Measurements from ENCODE around the gene TMEM129.

TMEM129 gene

DNA sequence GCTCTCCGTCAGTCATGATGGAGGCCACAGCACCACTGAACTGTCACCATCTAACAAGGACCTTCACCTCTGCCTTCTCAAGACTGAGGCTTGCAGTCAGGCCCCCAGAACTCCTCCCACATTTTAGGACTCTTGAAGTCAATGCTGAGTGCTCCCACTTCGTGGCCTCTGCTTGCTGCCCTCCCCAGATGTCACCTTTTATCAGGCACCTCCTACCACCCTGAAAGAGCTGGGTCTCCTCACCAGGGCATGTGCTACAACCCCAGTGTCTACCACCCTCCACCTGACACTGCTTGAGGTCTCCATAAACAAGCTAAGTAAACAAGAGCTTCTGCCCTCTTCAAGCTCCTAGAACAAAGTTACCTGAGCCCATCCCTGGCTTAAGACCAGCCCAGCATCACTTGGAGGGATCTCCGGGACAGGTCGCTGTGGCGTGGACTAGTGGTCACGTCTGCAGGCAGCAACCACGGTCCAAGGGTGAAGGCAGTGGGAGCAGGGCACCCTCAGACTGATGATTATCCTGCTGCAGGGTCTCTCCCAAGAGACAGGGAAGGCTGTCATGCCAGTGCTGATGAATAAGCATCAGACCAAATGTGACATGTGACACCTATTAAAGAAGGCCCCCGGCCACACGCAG is 29.3 kb downstream of the TMEM129 start:
- Mint-ChIP-seq H3K9me3 (no peaks in the 10 kb centered on the region), H3K4me1 (peaks cover 3% of the 10 kb centered on the region), H3K27ac (no peak overlapping the region), H3K4me3 (no peak overlapping the region), H3K36me3 (peaks cover 15% of the 10 kb centered on the region), H3K27me3 (no peaks in the 10 kb centered on the region)
- no peak for ATAC-seq (ENCODE audit: low read depth)
- no peak for DNase-seq (ENCODE audit: low spot score in 2 of 2)

DNA sequence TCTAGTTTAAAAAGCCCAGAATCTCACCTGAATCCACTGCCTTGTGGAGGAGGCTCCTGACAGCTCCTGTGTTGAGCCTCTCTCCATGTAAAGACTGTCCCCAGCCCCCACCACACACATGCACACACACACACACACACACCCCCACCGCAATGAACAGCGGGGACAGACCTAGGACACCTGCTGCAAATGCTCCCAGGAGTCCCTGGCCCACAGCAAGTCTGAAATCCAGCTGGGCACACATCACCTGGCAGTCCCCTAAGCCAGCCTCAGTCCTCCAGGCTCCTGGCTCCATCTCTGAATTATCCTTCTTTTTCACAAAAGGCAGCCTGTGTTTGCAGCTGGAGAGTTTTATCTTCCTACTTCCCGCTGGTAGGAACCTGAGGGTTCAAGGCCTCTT is 30.4 kb downstream of the TMEM129 start:
- ATAC-seq (ENCODE audit: low read depth) (no peak), DNase-seq (ENCODE audit: low spot score in 2 of 2) (no peak)
- H3K36me3 Mint-ChIP-seq = peaks cover 10% of the 10 kb centered on the region
- H3K4me1 Mint-ChIP-seq = peaks cover 3% of the 10 kb centered on the region
- H3K27me3 Mint-ChIP-seq = no peaks in the 10 kb centered on the region
- no peaks in the 10 kb centered on the region for H3K9me3 Mint-ChIP-seq
- H3K4me3 Mint-ChIP-seq = no peak overlapping the region
- no peak overlapping the region for H3K27ac Mint-ChIP-seq

DNA sequence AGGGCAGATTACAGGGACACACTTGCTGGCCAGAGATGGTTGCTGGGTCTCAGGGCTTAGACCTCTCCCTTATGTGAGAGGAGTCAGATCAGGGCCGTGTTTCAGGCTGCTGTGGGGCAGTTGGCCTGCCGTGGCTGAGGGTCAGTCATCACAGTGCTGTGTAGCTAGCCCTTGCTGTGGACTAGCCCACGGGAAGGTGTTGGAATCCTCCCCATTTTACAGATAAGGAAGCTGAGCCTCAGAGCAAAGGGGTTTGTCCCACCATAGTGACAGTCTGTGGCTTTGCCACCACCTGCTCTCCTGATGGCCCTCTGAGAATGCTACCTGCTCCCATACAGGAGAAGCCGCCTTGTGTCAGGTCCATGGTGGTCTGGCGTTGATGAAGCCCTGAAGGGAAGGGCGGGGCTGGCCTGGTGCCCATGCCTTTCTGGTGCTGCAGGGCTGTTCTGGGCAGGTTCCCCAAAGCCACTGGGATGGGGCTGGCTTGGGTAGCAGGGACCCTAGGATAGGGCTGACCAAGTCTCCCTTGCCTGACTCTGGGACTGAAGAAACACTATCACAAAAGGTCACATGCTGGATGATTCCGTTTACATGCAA is 34.6 kb downstream of the TMEM129 start:
- no peaks in the 10 kb centered on the region for H3K27me3 Mint-ChIP-seq
- no peak for ATAC-seq (ENCODE audit: low read depth)
- peaks cover 6% of the 10 kb centered on the region for H3K36me3 Mint-ChIP-seq
- peaks cover 9% of the 10 kb centered on the region for H3K4me1 Mint-ChIP-seq
- no peaks in the 10 kb centered on the region for H3K9me3 Mint-ChIP-seq
- no peak for DNase-seq (ENCODE audit: low spot score in 2 of 2)
- peak overlapping the region; percentile 29 for H3K4me3 Mint-ChIP-seq
- H3K27ac Mint-ChIP-seq = no peak overlapping the region

DNA sequence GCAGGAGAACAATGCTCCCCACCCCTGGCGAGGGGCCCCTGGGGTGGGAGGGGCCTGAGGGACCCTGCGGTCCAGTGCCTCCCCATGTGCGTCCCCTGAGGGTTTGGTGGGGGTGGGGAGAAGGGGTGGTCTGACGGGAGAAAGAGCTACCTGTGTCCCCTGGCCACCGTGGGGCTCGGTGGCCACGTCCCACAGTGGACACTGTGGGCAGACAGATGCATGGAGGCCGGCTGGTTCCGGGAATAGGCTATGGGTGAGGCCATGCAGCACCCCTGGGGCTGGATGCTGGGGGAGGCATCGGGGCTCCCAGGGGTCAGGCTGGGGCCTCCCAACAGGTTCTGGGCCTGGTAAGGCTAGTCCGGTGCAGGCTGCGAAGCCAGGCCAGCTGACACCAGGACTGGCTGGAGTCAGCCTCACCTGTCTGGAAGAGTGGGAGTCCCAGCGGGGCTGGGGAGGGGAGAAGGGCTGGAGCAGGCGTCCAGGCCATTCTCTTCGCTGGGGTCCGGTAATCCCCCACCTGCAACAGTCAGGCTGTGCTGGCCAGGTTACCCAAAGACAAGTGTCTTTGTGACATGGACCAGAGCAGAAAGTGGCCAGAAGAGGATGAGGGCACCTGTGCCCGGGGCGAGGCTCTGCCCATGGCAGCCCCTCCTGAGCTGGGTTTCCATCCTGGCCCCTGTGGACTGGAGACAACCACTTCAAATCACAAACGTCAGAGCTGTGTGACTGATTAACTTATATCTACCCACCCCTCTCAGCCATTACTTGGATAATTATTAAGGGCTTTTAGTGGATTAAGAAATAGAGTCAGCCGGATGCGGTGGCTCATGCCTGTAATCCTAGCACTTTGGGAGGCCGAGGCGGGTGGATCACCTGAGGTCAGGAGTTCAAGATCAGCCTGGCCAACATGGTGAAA is 35.6 kb downstream of the TMEM129 start:
- Mint-ChIP-seq H3K4me3 (peak overlapping the region; percentile 52), H3K36me3 (peaks cover 3% of the 10 kb centered on the region), H3K9me3 (no peaks in the 10 kb centered on the region), H3K27ac (no peak overlapping the region), H3K4me1 (peaks cover 9% of the 10 kb centered on the region), H3K27me3 (no peaks in the 10 kb centered on the region)
- DNase-seq (ENCODE audit: low spot score in 2 of 2) (no peak), ATAC-seq (ENCODE audit: low read depth) (no peak)

DNA sequence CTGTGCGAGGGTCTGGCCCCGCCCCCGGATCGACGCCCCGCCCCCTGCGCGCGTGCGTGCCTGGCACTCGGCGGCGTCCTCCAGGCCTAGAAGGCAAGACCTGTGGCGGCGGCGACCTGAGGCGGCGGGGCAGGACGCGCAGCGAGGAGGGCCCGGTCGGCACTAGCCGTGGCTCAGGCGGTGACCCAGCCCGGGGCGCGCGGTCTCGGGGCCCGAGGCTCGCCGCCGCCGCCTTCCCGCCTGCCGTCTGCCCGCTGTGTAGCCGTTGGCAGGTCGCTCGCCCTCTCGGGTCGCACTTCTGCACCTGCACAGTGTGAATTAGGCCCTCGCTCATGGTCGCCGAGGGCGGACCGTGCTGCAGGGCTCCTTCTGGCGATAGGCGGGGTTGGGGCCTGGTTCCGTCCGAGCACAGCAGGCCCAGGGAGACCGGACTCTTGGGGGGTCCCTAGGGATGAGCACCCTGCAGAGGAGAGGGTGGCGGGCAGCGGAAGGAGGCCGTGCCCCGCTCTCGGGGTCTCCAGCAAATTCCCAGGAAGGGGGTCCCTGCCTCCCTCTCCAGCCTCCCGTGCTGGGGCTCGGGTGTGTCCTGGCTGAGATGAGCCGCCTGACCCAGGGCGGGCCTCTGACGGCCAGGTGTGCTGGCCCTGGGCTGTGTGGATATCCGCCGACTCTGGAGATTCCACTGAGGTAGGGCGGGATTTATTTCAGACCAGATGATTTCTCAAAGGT is 36.5 kb downstream of the TMEM129 start:
- ATAC-seq (ENCODE audit: low read depth) (peak; percentile 7), DNase-seq (ENCODE audit: low spot score in 2 of 2) (no peak)
- Mint-ChIP-seq H3K27me3 (no peaks in the 10 kb centered on the region), H3K9me3 (no peaks in the 10 kb centered on the region), H3K4me3 (peak overlapping the region; percentile 52), H3K4me1 (peaks cover 9% of the 10 kb centered on the region), H3K27ac (no peak overlapping the region), H3K36me3 (peaks cover 2% of the 10 kb centered on the region)

DNA sequence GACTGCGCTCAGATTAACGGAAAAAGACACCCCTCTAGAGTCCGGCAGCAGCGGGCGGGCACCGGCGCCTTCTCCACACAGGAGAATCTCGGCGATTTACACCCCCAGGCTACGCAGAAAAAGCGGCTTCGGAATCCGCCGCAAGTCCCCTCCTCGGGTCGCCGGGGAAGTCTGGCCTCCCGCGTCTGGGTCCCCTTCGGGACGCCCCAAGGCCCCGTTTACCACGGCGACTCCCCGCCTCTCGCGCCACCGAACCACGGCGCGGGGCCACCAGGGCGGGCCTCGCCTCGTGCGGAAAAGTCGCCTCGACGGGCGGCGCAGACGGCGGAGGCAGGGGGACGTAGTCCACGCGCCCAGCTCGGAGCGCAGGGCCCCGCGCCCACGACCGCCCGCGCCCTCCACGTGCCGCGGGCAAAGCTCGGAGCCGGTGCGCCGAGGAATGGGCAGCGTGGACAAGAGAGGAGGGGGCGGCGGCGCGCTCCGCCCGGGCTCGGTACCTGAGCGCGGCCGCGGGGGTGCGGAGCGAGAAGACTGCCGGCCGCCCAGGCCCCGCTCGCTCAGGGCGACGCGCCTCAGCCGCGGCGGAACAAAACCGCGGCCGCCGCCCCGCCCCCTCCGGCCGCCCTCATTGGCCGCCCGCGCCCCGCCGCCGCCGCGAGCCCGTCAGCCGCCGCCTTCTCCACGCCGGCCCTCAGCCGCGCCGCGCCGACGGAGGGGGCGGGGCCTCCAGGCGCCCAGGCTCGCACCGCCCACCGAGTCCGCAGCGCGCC is 37.2 kb downstream of the TMEM129 start, which contains the start of gene FAM53A:
Gene FAM53A, minus strand, starts transcription at position 578 of the 770 bp plus-strand sequence. CDS start 15,572 bp downstream, outside the sequence.
- ATAC-seq (ENCODE audit: low read depth) = peak; percentile 91
- peak within 1 kb of the TSS; percentile 84 for H3K4me3 Mint-ChIP-seq

DNA sequence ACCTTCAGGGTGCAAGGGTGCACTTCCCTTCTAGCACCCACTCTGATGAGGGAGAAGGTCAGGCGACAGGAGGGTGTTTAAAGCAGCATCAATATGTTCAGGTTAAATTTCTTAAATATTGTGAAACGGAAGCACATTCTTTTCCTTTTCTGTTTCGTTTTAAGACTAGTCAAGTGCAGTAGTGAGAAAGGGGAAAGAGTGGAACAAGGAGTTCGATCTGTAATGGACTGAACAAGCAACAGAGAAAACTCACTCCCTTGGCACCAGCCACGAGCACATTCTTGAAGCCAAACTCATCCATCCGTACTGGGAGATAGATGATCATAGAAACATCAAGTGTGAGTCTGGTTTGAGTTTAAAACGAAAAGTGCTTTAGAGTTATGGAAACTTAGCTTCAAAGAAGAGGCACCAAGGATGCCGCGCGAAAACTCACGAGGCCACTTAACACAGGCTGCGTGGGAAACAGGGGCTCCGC is 37.8 kb downstream of the TMEM129 start:
- H3K4me1 Mint-ChIP-seq = peaks cover 9% of the 10 kb centered on the region

More for the DNA sequence above, 37.2 kb downstream of the TMEM129 start, which contains the start of gene FAM53A:
- DNase-seq (ENCODE audit: low spot score in 2 of 2) = peak; percentile 88 to 97
- Mint-ChIP-seq H3K4me1 (peaks cover 9% of the 10 kb centered on the region), H3K9me3 (no peaks in the 10 kb centered on the region), H3K36me3 (no peaks in the 10 kb centered on the region), H3K27me3 (no peaks in the 10 kb centered on the region), H3K27ac (peak within 1 kb of the TSS; percentile 63)

DNA sequence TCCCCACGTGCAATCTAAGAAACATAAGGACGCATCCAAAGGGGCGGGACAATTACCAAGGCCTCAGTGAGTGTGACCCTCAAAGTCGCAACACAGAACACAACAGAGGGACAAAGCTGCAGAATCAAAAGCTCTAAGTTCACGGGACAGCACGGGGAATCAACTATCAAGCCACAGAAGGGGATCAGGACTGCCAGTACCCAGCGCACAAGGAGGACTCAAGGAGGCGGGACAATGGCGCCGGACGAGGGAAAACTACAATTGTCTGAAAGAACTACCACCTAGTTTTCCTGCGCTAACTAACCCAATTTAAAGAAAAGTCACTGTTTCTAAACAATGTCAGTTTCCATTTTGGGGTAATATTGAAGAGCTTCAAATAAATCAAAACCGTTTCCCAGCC is 38.3 kb downstream of the TMEM129 start:
- Mint-ChIP-seq H3K27me3 (no peaks in the 10 kb centered on the region), H3K9me3 (no peaks in the 10 kb centered on the region), H3K36me3 (no peaks in the 10 kb centered on the region), H3K4me3 (peak overlapping the region; percentile 84), H3K4me1 (peaks cover 9% of the 10 kb centered on the region), H3K27ac (no peak overlapping the region)
- no peak for ATAC-seq (ENCODE audit: low read depth)
- no peak for DNase-seq (ENCODE audit: low spot score in 2 of 2)

More for the DNA sequence above, 37.8 kb downstream of the TMEM129 start:
- Mint-ChIP-seq H3K9me3 (no peaks in the 10 kb centered on the region), H3K36me3 (no peaks in the 10 kb centered on the region), H3K27me3 (no peaks in the 10 kb centered on the region), H3K27ac (peak overlapping the region; percentile 63), H3K4me3 (peak overlapping the region; percentile 84)
- ATAC-seq (ENCODE audit: low read depth) (no peak), DNase-seq (ENCODE audit: low spot score in 2 of 2) (no peak)

DNA sequence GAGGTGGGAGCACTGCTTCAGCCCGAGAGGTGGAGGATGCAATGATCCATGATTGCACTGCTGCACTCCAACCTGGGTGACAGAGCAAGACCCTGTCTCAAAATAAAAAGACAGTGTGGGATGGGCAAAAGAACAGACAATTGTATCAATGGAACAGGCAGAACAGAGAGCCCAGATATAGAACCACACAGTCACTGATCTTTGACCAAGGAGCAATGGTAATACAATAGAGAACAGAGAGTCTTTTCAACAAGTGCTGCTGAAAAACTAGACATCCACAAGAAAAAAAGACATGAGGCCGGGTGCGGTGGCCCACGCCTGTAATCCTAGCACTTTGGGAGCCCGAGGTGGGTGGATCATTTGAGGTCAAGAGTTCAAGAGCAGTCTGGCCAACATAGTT is 42.9 kb downstream of the TMEM129 start:
- no peaks in the 10 kb centered on the region for H3K27me3 Mint-ChIP-seq
- ATAC-seq (ENCODE audit: low read depth) (no peak), DNase-seq (ENCODE audit: low spot score in 2 of 2) (no peak)
- H3K9me3 Mint-ChIP-seq = no peaks in the 10 kb centered on the region
- no peak overlapping the region for H3K4me3 Mint-ChIP-seq
- peaks cover 6% of the 10 kb centered on the region for H3K4me1 Mint-ChIP-seq
- H3K27ac Mint-ChIP-seq = no peak overlapping the region
- H3K36me3 Mint-ChIP-seq = no peaks in the 10 kb centered on the region

DNA sequence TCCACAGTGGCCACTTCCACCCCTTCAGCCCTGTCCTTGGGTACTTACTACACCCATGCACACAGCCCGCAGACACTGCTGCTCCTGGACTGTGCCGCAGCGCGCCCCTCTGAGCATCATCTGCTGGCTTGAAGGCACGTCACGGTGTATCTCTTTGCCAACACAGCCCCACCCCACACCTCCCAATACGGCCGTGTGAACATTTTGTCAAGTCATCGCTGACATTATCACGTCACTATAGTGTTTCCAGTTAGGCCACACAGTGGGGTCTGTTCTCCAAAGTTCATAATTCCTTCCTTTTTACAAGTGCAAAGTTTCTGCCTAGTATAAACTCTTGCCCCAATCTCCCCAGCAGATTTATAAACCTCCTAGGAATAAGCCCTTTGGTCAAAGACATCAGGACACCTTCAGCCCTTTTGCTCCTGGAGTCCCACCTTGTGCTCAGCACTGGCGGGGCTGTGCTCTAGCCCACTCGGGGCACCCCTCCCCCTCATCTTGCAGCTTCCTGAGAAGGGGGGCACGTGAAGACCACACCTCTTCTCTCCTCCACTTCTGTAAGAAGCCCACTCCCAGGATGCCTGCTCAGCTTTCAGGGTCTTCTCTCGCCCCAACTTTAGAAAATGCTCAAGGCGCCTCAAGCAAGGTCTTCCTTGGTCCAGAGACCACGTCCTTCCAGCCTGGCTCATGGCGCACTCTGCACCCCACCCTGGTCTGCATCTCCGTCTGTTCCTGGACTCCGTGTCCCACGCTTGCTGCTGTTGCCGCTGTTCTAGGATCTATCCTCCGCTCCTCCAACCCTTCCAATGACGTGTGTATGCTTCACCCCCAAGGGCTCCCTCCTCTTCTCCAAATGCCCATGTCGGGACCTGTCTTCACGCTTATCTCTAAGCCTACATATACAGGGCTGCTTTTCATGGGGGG is 44.3 kb downstream of the TMEM129 start:
- no peak for ATAC-seq (ENCODE audit: low read depth)
- Mint-ChIP-seq H3K9me3 (no peaks in the 10 kb centered on the region), H3K4me3 (no peak overlapping the region), H3K27me3 (no peaks in the 10 kb centered on the region), H3K4me1 (no peaks in the 10 kb centered on the region), H3K36me3 (no peaks in the 10 kb centered on the region), H3K27ac (no peak overlapping the region)
- no peak for DNase-seq (ENCODE audit: low spot score in 2 of 2)

DNA sequence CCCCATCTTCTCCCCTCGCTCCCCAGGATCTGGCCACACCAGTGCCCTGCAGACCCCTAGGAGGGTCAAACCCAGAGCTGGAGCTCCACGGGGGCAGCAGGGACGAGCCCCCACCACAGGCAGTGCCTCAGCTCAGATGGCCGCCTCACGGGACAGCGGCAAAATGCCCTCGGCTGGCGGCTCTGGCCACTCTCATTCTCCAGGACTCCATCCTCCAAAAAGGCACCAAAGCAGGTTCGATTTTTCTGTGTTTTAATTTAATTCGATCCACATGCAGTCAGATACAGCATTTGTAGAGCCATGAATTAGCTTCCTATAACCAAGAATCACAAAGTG is 45.4 kb downstream of the TMEM129 start:
- no peaks in the 10 kb centered on the region for H3K4me1 Mint-ChIP-seq
- no peaks in the 10 kb centered on the region for H3K9me3 Mint-ChIP-seq
- H3K27me3 Mint-ChIP-seq = no peaks in the 10 kb centered on the region
- peaks cover 2% of the 10 kb centered on the region for H3K36me3 Mint-ChIP-seq
- H3K4me3 Mint-ChIP-seq = no peak overlapping the region
- no peak overlapping the region for H3K27ac Mint-ChIP-seq
- ATAC-seq (ENCODE audit: low read depth) (no peak), DNase-seq (ENCODE audit: low spot score in 2 of 2) (no peak)

DNA sequence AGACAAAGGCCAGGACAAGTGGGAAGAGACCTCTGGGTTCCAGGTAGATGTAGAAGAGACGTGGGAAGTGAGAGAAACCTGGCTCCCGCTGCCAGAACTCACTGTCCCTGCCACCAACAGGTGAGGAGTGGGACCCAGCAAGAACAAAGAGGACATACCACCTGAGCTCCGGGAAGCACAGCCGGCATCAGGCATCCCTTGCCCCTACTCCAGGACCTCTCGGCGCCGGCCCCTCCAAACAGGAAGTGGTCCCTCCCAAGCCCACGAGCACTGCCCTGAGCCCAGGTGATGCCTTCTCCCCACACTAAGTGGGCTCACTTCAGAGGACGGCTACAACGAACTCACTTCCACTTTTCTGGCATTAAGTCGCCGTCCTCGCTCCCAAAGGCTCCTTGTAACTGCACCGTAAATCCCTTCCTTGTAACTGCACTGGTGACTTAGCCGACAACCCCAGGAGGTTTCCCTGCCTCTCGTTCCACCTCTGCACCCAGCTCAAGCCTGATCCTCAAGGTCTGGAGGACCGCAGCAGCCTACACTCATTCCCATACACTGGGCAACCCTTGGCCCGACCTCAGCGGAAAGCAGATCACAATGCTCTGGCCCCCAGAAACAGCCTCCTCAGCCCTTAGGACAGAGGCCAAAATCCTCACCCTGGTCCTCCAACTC is 45.9 kb downstream of the TMEM129 start:
- no peak overlapping the region for H3K4me3 Mint-ChIP-seq
- ATAC-seq (ENCODE audit: low read depth) (no peak), DNase-seq (ENCODE audit: low spot score in 2 of 2) (no peak)
- no peak overlapping the region for H3K27ac Mint-ChIP-seq
- H3K36me3 Mint-ChIP-seq = peaks cover 2% of the 10 kb centered on the region
- H3K4me1 Mint-ChIP-seq = no peaks in the 10 kb centered on the region
- H3K9me3 Mint-ChIP-seq = no peaks in the 10 kb centered on the region
- no peaks in the 10 kb centered on the region for H3K27me3 Mint-ChIP-seq

All from memory B cell (primary cell).